Gastroesophageal sphincter (tissue), 4 donors: ENCODE results near the gene NSDHL. TPM values are rescaled to one million over a fixed set of nuclear protein-coding genes. Genes with fewer than 3 reads are reported as not detected.

Experiments
- ATAC-seq: fragments of 150-250 bp; one replicate; pipeline ENCODE4 v1.9.1; 2016; ENCODE audit warnings: mild to moderate bottlenecking, moderate library complexity
- H3K27ac ChIP-seq, 4 donors: fragments of 200-600 bp; sonication (generic) in 3 of 4; 1 replicate in 3 of 4; 2 replicates in 1 of 4; pipeline ENCODE4 v1.5.1; 2016 to 2019
- H3K27me3 ChIP-seq: fragments of 200-600 bp; sonication (generic); one replicate; pipeline ENCODE4 v1.5.1; 2019
- H3K36me3 ChIP-seq, 2 donors: fragments of 200-600 bp; sonication (generic); one replicate each; pipeline ENCODE4 v1.5.1; 2019; ENCODE audit warnings: control low read depth in 1 of 2
- H3K4me1 ChIP-seq, 3 donors: fragments of 200-600 bp; sonication (generic); 1 replicate in 2 of 3; 2 replicates in 1 of 3; pipeline ENCODE4 v1.5.1; 2016 to 2019; ENCODE audit warnings: control low read depth in 2 of 3
- H3K4me3 ChIP-seq, 2 donors: fragments of 200-600 bp; sonication (generic); one replicate each; pipeline ENCODE4 v1.5.1; 2019; ENCODE audit warnings: mild to moderate bottlenecking in 1 of 2, moderate library complexity in 1 of 2
- H3K9me3 ChIP-seq, 3 donors: fragments of 200-600 bp; sonication (generic); one replicate each; pipeline ENCODE4 v1.5.1; 2017 to 2019; ENCODE audit warnings: control low read depth in 2 of 3
- EP300 ChIP-seq: sonication (generic); formaldehyde crosslinking; IDR thresholded peaks from one replicate; pipeline ENCODE4 v1.6.1; 2017; ENCODE audit warnings: antibody characterized with exemption, mild to moderate bottlenecking
- POLR2A ChIP-seq, 2 donors: fragments of 450-650 bp; IDR thresholded peaks; one replicate each; pipeline ENCODE4 v1.6.1; 2017; ENCODE audit warnings: antibody characterized with exemption in 2 of 2, mild to moderate bottlenecking in 2 of 2, moderate library complexity in 1 of 2
- POLR2AphosphoS5 ChIP-seq: sonication (generic); formaldehyde crosslinking; IDR thresholded peaks from one replicate; pipeline ENCODE4 v1.6.1; 2017; ENCODE audit warnings: antibody characterized with exemption
- WGBS, 2 donors: methylation state at CpG; one replicate each; pipeline ENCODE4 v1.1.5; 2018; ENCODE audit warnings: low coverage in 1 of 2; 5-methylcytosine and 5-hydroxymethylcytosine counted together
- total RNA-seq, 4 donors: library from RNA; depleted of rRNA; stranded (reverse); fragments of >200 nt; gene quantifications; one replicate each; pipeline ENCODE4 v1.1.0, GENCODE V29; 2016
- TF ChIP-seq, protein P1 (sequence below), 4 experiments: fragments of 200-600 bp in 2 of 4; fragments of 450-650 bp in 2 of 4; sonication (generic) in 1 of 4; IDR thresholded peaks; one replicate each; pipeline ENCODE4 v1.5.1; 2017 to 2019; ENCODE audit warnings: antibody characterized with exemption in 4 of 4, mild to moderate bottlenecking in 2 of 4, moderate library complexity in 2 of 4

NSDHL gene
- total RNA-seq, 4 donors from 2014 or later, result 3.7 to 14.2 (median 10.8) TPM

DNA sequence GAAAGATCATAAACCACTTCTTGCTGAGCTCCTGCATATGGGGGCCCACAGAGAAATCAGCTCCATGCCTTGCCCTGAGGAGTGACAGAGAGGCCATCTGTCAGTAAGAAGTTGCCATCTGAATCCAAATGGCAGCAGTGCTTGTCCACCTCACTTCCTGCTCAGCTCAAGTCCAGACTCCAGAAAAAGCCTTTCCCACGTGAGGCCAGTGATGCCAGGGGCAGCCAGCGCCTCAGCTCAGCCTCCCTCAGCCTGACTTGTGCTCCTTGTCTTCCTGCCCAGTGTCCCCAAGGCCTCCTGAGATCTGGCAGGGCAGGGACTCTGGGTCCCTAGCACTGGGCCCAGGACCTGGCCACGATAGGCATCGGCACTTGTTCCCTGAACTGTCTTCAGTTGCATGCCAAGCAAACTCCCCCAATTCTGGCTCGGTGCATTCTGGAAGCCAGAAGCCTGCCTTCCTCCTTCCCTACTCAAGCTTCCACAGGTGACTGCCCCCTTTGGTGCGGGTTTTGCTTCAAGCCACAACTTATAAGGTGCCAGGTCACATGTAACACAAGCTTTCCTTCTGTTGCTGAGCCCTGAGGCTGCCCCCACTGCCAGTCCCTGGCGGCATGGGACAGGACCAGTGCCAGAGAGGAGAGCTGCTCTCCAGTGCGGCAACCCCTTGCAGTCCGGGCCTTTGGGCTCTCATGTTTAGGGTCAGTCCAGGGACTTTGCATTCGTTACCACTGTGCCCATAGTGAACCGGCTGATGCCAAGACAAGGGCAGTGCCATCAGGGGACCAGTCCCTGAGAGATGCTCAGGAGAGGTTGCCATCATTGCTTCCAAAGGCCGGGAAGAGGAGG lies 69.2 kb downstream of the NSDHL start:
- H3K4me3 ChIP-seq, result no peak overlapping the region
- peaks cover 18% of the 10 kb centered on the region for H3K27me3 ChIP-seq
- TF ChIP-seq POLR2A (IDR thresholded peaks at IDR 0.05), result no peak
- TF ChIP-seq, protein P1, sequence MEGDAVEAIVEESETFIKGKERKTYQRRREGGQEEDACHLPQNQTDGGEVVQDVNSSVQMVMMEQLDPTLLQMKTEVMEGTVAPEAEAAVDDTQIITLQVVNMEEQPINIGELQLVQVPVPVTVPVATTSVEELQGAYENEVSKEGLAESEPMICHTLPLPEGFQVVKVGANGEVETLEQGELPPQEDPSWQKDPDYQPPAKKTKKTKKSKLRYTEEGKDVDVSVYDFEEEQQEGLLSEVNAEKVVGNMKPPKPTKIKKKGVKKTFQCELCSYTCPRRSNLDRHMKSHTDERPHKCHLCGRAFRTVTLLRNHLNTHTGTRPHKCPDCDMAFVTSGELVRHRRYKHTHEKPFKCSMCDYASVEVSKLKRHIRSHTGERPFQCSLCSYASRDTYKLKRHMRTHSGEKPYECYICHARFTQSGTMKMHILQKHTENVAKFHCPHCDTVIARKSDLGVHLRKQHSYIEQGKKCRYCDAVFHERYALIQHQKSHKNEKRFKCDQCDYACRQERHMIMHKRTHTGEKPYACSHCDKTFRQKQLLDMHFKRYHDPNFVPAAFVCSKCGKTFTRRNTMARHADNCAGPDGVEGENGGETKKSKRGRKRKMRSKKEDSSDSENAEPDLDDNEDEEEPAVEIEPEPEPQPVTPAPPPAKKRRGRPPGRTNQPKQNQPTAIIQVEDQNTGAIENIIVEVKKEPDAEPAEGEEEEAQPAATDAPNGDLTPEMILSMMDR (IDR thresholded peaks at IDR 0.05), result no peak
- no peak for TF ChIP-seq POLR2AphosphoS5
- H3K27ac ChIP-seq, result no peak overlapping the region
- peaks cover 0 to 4% (median 0%) of the 10 kb centered on the region in 3 donors for H3K4me1 ChIP-seq
- WGBS, 2 donors, result 83% methylated on average over 1 of the region's 12 CpGs; no CpG with 5 or more reads in 1 of the 2 donors
- no peaks in the 10 kb centered on the region for H3K9me3 ChIP-seq
- no peaks in the 10 kb centered on the region for H3K36me3 ChIP-seq
- no peak for ATAC-seq

DNA sequence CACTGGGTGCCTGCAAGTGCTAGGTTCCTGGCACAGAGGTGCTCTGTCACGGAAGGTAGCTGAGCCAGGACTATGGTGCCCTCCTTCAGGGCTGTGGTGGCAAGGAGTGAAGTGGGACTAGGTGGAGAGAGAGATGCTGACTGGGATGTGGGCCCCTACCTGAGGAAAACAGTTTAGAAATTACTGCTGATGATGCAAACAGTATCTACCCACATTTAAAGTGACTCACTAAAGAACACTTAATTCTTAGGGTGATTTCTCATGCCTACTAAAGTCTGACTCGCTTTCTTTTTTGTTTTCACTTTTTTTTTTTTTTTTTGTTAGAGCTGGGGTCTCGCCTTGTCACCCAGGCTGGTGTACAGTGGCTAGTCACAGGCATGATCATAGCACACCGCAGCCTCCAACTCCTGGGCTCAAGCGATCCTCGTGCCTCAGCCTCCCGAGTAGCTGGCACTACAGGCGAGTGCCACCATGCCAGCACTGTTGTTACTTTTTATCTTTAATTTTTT lies 70.1 kb downstream of the NSDHL start:
- no peaks in the 10 kb centered on the region for H3K36me3 ChIP-seq
- peaks cover 18% of the 10 kb centered on the region for H3K27me3 ChIP-seq
- ATAC-seq, result no peak
- 100% methylated on average over 1 to 3 of the region's 8 CpGs for WGBS, 2 donors
- no peak overlapping the region for H3K27ac ChIP-seq
- H3K4me1 ChIP-seq, result peaks cover 0 to 4% (median 0%) of the 10 kb centered on the region in 3 donors
- H3K4me3 ChIP-seq, result no peak overlapping the region
- no peaks in the 10 kb centered on the region for H3K9me3 ChIP-seq
- TF ChIP-seq, protein P1 (IDR thresholded peaks at IDR 0.05), result no peak
- no peak for TF ChIP-seq POLR2AphosphoS5

DNA sequence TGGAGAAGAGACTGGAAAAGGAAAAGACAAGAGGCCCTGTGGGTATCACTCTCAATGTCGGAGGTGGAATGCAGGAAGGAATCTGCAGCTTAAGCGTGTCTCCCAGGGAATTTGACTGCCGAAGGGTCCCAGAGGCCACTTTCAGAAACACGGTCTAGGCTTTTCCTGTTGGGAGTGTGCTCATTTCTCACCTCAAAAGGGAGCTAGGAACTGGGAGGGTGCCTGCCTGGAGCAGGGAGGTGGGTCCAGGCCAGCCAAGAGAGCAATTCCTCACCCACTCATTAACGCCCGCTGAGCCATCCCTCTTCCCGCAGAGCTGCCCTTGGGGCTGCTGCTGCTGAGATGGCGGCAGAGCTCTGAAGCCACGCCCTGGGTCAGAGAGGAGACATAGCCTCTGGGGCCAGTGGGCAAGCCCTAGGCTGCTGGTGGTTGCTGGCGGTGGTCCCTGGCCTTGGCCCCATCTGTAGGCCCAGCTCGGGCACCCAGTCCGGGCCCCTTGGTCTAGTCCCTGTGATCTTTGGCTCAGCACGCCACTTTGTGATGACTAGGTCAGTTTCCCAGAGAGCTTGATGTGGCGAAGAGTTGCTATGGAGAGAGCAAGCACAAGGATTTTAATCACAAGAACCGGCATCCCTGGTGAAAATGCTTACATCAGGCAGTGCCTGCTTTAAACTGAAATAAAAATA lies 71.1 kb downstream of the NSDHL start:
- ATAC-seq, result no peak
- peaks cover 0 to 4% (median 0%) of the 10 kb centered on the region in 3 donors for H3K4me1 ChIP-seq

DNA sequence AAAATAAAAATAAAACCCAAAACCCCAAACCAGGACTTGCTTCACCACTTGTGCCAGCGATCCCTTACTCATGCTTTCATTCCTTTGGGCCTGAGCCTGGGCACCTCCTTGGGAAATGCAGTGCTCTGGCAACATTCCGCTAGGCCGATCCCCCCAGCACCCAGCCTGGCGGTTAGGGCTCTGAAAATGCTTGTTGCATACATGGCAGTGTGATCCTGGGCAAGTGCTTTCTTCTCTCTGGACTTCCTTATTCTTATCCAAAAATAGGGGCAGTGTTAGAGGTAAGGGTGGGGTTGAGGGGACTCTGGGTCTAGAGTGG lies 71.6 kb downstream of the NSDHL start:
- Histone ChIP-seq H3K4me1 (peaks cover 0 to 4% (median 0%) of the 10 kb centered on the region in 3 donors), H3K27ac (no peak overlapping the region), H3K27me3 (peaks cover 18% of the 10 kb centered on the region), H3K36me3 (no peaks in the 10 kb centered on the region), H3K9me3 (no peaks in the 10 kb centered on the region), H3K4me3 (no peak overlapping the region)
- 93 to 100% methylated on average over 3 to 4 of the region's 4 CpGs for WGBS, 2 donors
- TF ChIP-seq EP300 (no peak), POLR2A (IDR thresholded peaks at IDR 0.05) (no peak), POLR2AphosphoS5 (no peak)
- TF ChIP-seq, protein P1 (IDR thresholded peaks at IDR 0.05), result no peak
- ATAC-seq, result no peak

More for the DNA sequence above, 71.1 kb downstream of the NSDHL start:
- Histone ChIP-seq H3K4me3 (no peak overlapping the region), H3K27me3 (peaks cover 18% of the 10 kb centered on the region), H3K27ac (no peak overlapping the region), H3K36me3 (no peaks in the 10 kb centered on the region), H3K9me3 (no peaks in the 10 kb centered on the region)
- 100% methylated on average over 3 of the region's 15 CpGs; no CpG with 5 or more reads in 1 of the 2 donors for WGBS, 2 donors
- TF ChIP-seq EP300 (no peak), POLR2AphosphoS5 (no peak), POLR2A (IDR thresholded peaks at IDR 0.05) (no peak)
- TF ChIP-seq, protein P1 (IDR thresholded peaks at IDR 0.05), result no peak
